MM.1S (cell line): ENCODE results near the gene MOSPD3.

Experiments used
- CTCF ChIP-seq: fragments of 300-600 bp; sonication (generic); IDR thresholded peaks from 2 replicates; pipeline ENCODE4 v1.5.1; 2016; ENCODE audit warnings: antibody characterized with exemption, low read length, mixed read lengths
- EZH2 ChIP-seq: fragments of 300-600 bp; sonication (generic); optimal IDR thresholded peaks from 2 replicates; pipeline ENCODE3; 2017; ENCODE audit warnings: low read depth, mild to moderate bottlenecking, antibody characterized with exemption, low read length, mixed read lengths
- EZH2phosphoT487 ChIP-seq: fragments of 300-600 bp; sonication (generic); IDR thresholded peaks from 2 replicates; pipeline ENCODE4 v1.6.1; 2018; ENCODE audit warnings: antibody characterized with exemption, low read length

- TF ChIP-seq CTCF: no peak
- TF ChIP-seq EZH2phosphoT487: no peak
- no peak for TF ChIP-seq EZH2
These were observed 26.7 kb upstream of the MOSPD3 start, which contains the start of gene LRCH4 for GRCh38 chr7:100585511-100586265.
